A673 (cell line): ENCODE results near the gene MFAP4. TPM values are rescaled to one million over a fixed set of nuclear protein-coding genes. Genes with fewer than 3 reads are reported as not detected.
A peak's percentile ranks its signal among the peaks of the same experiment; 100 is the strongest.

ENCODE experiments used
- BruUV-seq: library from RNA; stranded (reverse); fragments of 400-500 nt; replicated peaks from 2 replicates; lab custom pipeline; 2021; lab: Mats Ljungman, UMichigan
- CTCF ChIA-PET: fragments of 300-600 bp; sonication (Branson Sonifier 250); formaldehyde crosslinking; loops from one replicate; lab custom pipeline; 2022; ENCODE audit warnings: antibody characterized with exemption; lab: Charles Lee
- POLR2A ChIA-PET: fragments of 300-600 bp; sonication (Branson Sonifier 250); formaldehyde crosslinking; loops from one replicate; lab custom pipeline; 2022; ENCODE audit warnings: antibody characterized with exemption; ENCODE audit not compliant: low non-redundant PET; lab: Charles Lee
- DNase-seq: peaks from one replicate; pipeline ENCODE4 v3.0.0-alpha.2; 2015; ENCODE audit warnings: low spot score
- H3K27ac ChIP-seq: fragments of 200-600 bp; sonication (generic); 2 replicates; pipeline ENCODE4 v1.5.1; 2016; ENCODE audit warnings: mixed run types, low read depth, mild to moderate bottlenecking, mixed read lengths, antibody characterized with exemption, low read length; ENCODE audit not compliant: poor library complexity, severe bottlenecking
- H3K27me3 ChIP-seq: fragments of 200-600 bp; sonication (generic); replicated peaks from 2 replicates; pipeline ENCODE4 v1.6.1; 2017; ENCODE audit warnings: mixed run types, low read depth, mild to moderate bottlenecking, mixed read lengths, antibody characterized with exemption, low read length; ENCODE audit not compliant: insufficient read depth, poor library complexity
- H3K36me3 ChIP-seq: fragments of 200-600 bp; sonication (generic); 2 replicates; pipeline ENCODE4 v1.6.1; 2016; ENCODE audit warnings: mixed run types, mild to moderate bottlenecking, mixed read lengths, antibody characterized with exemption, low read length; ENCODE audit not compliant: insufficient read depth, poor library complexity, severe bottlenecking
- H3K4me1 ChIP-seq: fragments of 200-600 bp; sonication (generic); 2 replicates; pipeline ENCODE4 v1.6.1; 2017; ENCODE audit warnings: mixed run types, mild to moderate bottlenecking, mixed read lengths, antibody characterized with exemption, low read length; ENCODE audit not compliant: insufficient read depth, poor library complexity, severe bottlenecking
- H3K4me3 ChIP-seq: fragments of 200-600 bp; sonication (generic); 2 replicates; pipeline ENCODE4 v1.5.1; 2016; ENCODE audit warnings: low read depth, mixed run types, mild to moderate bottlenecking, mixed read lengths, low read length; ENCODE audit not compliant: poor library complexity, severe bottlenecking
- H3K9me3 ChIP-seq: fragments of 200-600 bp; sonication (generic); 2 replicates; pipeline ENCODE4 v1.6.1; 2016; ENCODE audit warnings: mixed run types, low read depth, mild to moderate bottlenecking, mixed read lengths, antibody characterized with exemption, low read length; ENCODE audit not compliant: poor library complexity, severe bottlenecking
- EZH2 ChIP-seq: fragments of 200-600 bp; sonication (generic); IDR thresholded peaks from 2 replicates; pipeline ENCODE4 v1.6.1; 2017; ENCODE audit warnings: borderline replicate concordance, low read depth, mild to moderate bottlenecking, mixed read lengths, antibody characterized with exemption, low read length; ENCODE audit not compliant: poor library complexity, severe bottlenecking
- intact Hi-C: fragments of 100-400 bp; cut with micrococcal nuclease; formaldehyde crosslinking; loops from one replicate; pipeline ENCODE4 v1.10.0; 2022; ENCODE audit not compliant: unreplicated experiment
- total RNA-seq: library from RNA; stranded (reverse); gene quantifications from 2 replicates; pipeline ENCODE4 v1.2.3, GENCODE V29; 2021
- TF ChIP-seq, protein P1 (sequence below): fragments of 300-800, 200-600 bp; sonication (generic); conservative IDR thresholded peaks from 2 replicates; pipeline ENCODE4 v1.5.1; 2017; ENCODE audit warnings: low read depth, mild to moderate bottlenecking, antibody characterized with exemption, low read length, moderate library complexity, mixed read lengths

Gene MFAP4
- total RNA-seq, 1 experiment from 2014 or later = 60.9 TPM

DNA sequence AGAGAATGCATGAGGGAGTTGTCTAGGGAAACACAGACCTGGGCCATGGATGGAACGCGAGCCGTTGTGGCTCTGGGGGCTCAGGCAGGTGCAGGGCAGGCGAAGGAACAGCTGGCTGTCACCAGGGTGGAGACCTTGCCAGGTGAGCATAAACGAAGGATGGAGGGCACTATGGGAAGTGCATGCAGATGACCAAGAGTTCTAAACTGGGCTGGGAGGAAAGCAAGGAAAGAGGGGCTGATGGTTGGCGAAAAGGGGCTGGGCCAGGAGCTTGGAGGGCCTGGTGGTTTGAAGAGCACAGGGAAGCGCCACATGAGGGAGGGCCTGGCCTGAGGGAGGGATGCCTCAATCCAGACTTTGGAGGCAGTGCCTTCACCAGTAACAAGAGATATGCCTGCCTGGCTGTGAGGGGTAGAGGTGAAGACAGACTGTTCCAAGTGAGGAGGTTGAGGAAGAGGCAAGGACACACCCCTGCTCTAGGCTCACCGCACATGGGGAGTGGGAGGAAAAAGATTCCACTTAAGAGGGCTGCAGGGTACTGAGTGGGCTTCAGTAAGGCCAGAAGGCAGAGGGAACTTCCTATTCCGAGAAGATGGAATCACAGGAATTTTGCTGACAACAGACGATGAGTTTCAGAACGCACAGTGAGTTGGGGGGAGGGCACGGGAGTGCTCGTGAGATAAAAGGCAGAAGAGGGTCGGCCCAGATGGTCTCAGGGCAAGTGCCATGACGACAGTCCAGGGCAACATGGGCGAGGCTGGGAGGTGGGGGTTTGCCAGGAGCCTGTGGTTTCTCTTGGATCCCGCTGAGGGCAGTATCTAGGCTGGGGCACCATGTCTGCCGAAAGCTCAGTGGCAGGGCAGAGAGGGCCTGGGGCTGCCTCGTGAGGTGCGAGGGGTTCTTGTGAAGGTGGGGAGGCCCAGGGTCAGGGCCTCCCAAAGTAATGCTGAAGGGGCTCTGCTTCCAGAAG, 45.1 kb downstream of the MFAP4 start:
- intact Hi-C loops = no loop called here
- DNase-seq = no peak
- no peak overlapping the region for H3K27ac ChIP-seq
- H3K36me3 ChIP-seq = no peaks in the 10 kb centered on the region
- H3K4me1 ChIP-seq = peaks cover 7% of the 10 kb centered on the region
- no TSS peak for BruUV-seq
- H3K9me3 ChIP-seq = no peaks in the 10 kb centered on the region
- TF ChIP-seq, protein P1, sequence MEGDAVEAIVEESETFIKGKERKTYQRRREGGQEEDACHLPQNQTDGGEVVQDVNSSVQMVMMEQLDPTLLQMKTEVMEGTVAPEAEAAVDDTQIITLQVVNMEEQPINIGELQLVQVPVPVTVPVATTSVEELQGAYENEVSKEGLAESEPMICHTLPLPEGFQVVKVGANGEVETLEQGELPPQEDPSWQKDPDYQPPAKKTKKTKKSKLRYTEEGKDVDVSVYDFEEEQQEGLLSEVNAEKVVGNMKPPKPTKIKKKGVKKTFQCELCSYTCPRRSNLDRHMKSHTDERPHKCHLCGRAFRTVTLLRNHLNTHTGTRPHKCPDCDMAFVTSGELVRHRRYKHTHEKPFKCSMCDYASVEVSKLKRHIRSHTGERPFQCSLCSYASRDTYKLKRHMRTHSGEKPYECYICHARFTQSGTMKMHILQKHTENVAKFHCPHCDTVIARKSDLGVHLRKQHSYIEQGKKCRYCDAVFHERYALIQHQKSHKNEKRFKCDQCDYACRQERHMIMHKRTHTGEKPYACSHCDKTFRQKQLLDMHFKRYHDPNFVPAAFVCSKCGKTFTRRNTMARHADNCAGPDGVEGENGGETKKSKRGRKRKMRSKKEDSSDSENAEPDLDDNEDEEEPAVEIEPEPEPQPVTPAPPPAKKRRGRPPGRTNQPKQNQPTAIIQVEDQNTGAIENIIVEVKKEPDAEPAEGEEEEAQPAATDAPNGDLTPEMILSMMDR = no peak
- no peak for TF ChIP-seq EZH2
- H3K4me3 ChIP-seq = no peak overlapping the region
- ChIA-PET CTCF (no interaction called here), POLR2A (no interaction called here)
- H3K27me3 ChIP-seq = no peaks in the 10 kb centered on the region

DNA sequence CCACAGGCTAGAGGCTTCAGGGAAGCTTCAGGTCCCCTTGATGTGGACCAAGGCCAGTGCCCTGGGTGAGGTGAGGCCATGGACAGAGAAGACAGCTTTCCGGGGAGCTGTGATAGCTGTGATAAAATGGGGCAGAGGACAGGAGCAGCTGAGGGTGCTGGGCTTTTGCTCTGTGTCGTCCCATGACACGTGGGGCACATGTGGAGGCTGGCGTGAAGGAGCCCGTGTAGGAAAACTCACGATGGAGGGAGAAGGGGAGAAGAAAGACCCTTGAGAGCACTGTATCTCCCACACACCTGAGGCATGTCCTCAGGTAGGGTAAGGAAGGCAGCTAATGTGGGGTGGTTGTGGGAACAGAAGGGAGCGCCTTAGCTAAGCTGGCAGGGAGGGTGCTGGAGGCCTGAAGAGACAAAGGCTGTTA, 45.8 kb downstream of the MFAP4 start:
- Histone ChIP-seq H3K27me3 (no peaks in the 10 kb centered on the region), H3K27ac (no peak overlapping the region), H3K4me3 (no peak overlapping the region), H3K36me3 (no peaks in the 10 kb centered on the region), H3K4me1 (no peaks in the 10 kb centered on the region), H3K9me3 (no peaks in the 10 kb centered on the region)
- no peak for DNase-seq
- intact Hi-C loops = no loop called here
- no TSS peak for BruUV-seq
- ChIA-PET CTCF (no interaction called here), POLR2A (no interaction called here)
- TF ChIP-seq, protein P1 = no peak
- no peak for TF ChIP-seq EZH2

DNA sequence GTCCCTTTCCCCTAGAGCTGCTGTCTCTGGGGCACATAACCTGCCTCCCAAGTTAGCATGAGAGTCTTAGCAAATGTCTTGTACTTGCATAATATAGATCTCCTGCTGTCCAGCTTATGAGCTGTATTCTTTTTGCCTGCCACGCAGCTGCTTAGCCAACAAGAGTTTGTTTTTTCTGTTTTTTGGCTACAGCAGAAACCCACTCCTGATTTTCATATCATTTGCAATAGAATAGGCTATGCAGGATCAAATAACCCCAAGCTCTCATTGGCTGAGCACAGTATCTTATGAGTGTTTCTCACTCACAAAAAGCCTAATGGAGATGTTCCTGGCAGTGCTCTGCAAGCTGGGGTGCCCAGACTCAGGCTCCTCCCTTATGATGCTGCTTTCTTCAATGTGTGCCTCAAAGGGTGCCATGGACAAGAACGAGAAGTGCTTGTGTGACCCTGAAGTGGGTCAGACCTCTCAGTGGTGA, 47.6 kb downstream of the MFAP4 start:
- CTCF ChIA-PET = interaction anchor here (0.9 kb wide), 1 partner anchor 54 kb away, joined by 3 read pairs; no protein-coding TSS in a partner anchor
- no peaks in the 10 kb centered on the region for H3K36me3 ChIP-seq
- H3K9me3 ChIP-seq = no peaks in the 10 kb centered on the region
- H3K27ac ChIP-seq = peak overlapping the region; percentile 27
- H3K4me3 ChIP-seq = no peak overlapping the region
- POLR2A ChIA-PET = no interaction called here
- no TSS peak for BruUV-seq
- no peaks in the 10 kb centered on the region for H3K4me1 ChIP-seq
- TF ChIP-seq, protein P1 = no peak
- TF ChIP-seq EZH2 = no peak
- DNase-seq = no peak
- no peaks in the 10 kb centered on the region for H3K27me3 ChIP-seq
- intact Hi-C loops = no loop called here
